Sciatic nerve (tissue), 2 donors: ENCODE data around the gene RPP25. TPM values are rescaled to one million over a fixed set of nuclear protein-coding genes. Genes with fewer than 3 reads are reported as not detected.

Experiments used
- ATAC-seq: fragments of 200-7000 bp; cut with Tn5 transposase; one replicate; pipeline ENCODE4 v1.9.1; 2020; ENCODE audit warnings: mild to moderate bottlenecking, moderate library complexity
- DNase-seq: peaks from one replicate; pipeline ENCODE4 v3.0.0-alpha.2; 2020; ENCODE audit warnings: low spot score
- intact Hi-C: fragments of 100-400 bp; cut with DNase I; formaldehyde crosslinking; loops from one replicate; pipeline ENCODE4 v1.14.2; 2022
- total RNA-seq: library from RNA; stranded (reverse); fragmentation: NEBNext Ultra II Directional; extraction: Animal tissue kit (Norgen Biotek cat#: 25700); gene quantifications from one replicate; pipeline ENCODE4 v1.2.1, GENCODE V29; 2021
- donor health status: DM: no; HTN: no; CAD: no.
- donor health status: DM: no; HTN: no; CAD: no.

Gene RPP25
- total RNA-seq: 6.0 TPM

GRCh38 chr15:74956648-74957475 is at the start of gene RPP25:
Gene RPP25 (minus strand): TSS chr15:74956772. CDS start chr15:74956583, 189 bp downstream.
- intact Hi-C loops: no loop called here

GRCh38 chr15:75002398-75002797 is 45.8 kb upstream of the RPP25 start:
- intact Hi-C loops: no loop called here
- ATAC-seq (no peak), DNase-seq (no peak)

More at GRCh38 chr15:74956648-74957475, at the start of gene RPP25:
- DNase-seq: peak; percentile 87
- ATAC-seq: peak; percentile 85

GRCh38 chr15:75001310-75001709 is 44.7 kb upstream of the RPP25 start:
- ATAC-seq: no peak
- intact Hi-C loops: no loop called here
- DNase-seq: no peak

GRCh38 chr15:74997543-74997942 is 41.0 kb upstream of the RPP25 start:
- ATAC-seq: no peak
- DNase-seq: no peak
- intact Hi-C loops: no loop called here

- ATAC-seq (no peak), DNase-seq (no peak)
- intact Hi-C loops: no loop called here
These were observed 40.6 kb upstream of the RPP25 start for GRCh38 chr15:74997141-74997540.

GRCh38 chr15:74995779-74996765 is 39.5 kb upstream of the RPP25 start:
- intact Hi-C loops: no loop called here
- peak; percentile 56 for ATAC-seq
- peak; percentile 61 for DNase-seq

GRCh38 chr15:74995182-74995778 is 38.7 kb upstream of the RPP25 start, which contains the start of gene SCAMP5:
Gene SCAMP5 (plus strand): TSS chr15:74995563. CDS start chr15:75011840, 16,277 bp downstream.
- DNase-seq (peak; percentile 95), ATAC-seq (peak; percentile 97)
- intact Hi-C loops: no loop called here

- intact Hi-C loops: no loop called here
- DNase-seq: no peak
These were observed 38.1 kb upstream of the RPP25 start for GRCh38 chr15:74994685-74995084.

GRCh38 chr15:74994236-74994635 is 37.7 kb upstream of the RPP25 start:
- no peak for DNase-seq
- ATAC-seq: no peak
- intact Hi-C loops: no loop called here

More at GRCh38 chr15:74994685-74995084, 38.1 kb upstream of the RPP25 start:
- ATAC-seq: no peak

- DNase-seq (no peak), ATAC-seq (no peak)
- intact Hi-C loops: no loop called here
These were observed 36.0 kb upstream of the RPP25 start for GRCh38 chr15:74992619-74993018.

- DNase-seq (no peak), ATAC-seq (no peak)
- intact Hi-C loops: no loop called here
These were observed 33.0 kb upstream of the RPP25 start for GRCh38 chr15:74989527-74989926.

- intact Hi-C loops: no loop called here
- no peak for DNase-seq
- ATAC-seq: no peak
These were observed 31.6 kb upstream of the RPP25 start for GRCh38 chr15:74988007-74988800.

- DNase-seq (no peak), ATAC-seq (no peak)
- intact Hi-C loops: no loop called here
These were observed 27.2 kb upstream of the RPP25 start for GRCh38 chr15:74983725-74984231.

GRCh38 chr15:74982183-74982582 is 25.6 kb upstream of the RPP25 start:
- ATAC-seq (no peak), DNase-seq (no peak)
- intact Hi-C loops: no loop called here

- intact Hi-C loops: no loop called here
- DNase-seq (no peak), ATAC-seq (peak; percentile 28)
These were observed 21.9 kb upstream of the RPP25 start for GRCh38 chr15:74978503-74978902.

GRCh38 chr15:74978077-74978476 is 21.5 kb upstream of the RPP25 start:
- DNase-seq (no peak), ATAC-seq (no peak)
- intact Hi-C loops: no loop called here

GRCh38 chr15:74977599-74977998 is 21.0 kb upstream of the RPP25 start:
- intact Hi-C loops: no loop called here
- no peak for ATAC-seq
- DNase-seq: no peak

GRCh38 chr15:74976159-74976558 is 19.6 kb upstream of the RPP25 start:
- ATAC-seq (no peak), DNase-seq (no peak)
- intact Hi-C loops: no loop called here
